B cell (primary cell): ENCODE results near the gene SLC12A4.

Source experiments
- CTCF ChIP-seq: fragments of 200-600 bp; IDR thresholded peaks from one replicate; pipeline ENCODE4 v1.8.0; 2022; ENCODE audit warnings: antibody characterized with exemption, mild to moderate bottlenecking
- EZH2 ChIP-seq: IDR thresholded peaks from 2 replicates; pipeline ENCODE4 v1.6.1; 2012; ENCODE audit warnings: borderline replicate concordance, low read depth, mild to moderate bottlenecking, moderate library complexity, low read length; ENCODE audit not compliant: insufficient read depth, poor library complexity, severe bottlenecking

DNA sequence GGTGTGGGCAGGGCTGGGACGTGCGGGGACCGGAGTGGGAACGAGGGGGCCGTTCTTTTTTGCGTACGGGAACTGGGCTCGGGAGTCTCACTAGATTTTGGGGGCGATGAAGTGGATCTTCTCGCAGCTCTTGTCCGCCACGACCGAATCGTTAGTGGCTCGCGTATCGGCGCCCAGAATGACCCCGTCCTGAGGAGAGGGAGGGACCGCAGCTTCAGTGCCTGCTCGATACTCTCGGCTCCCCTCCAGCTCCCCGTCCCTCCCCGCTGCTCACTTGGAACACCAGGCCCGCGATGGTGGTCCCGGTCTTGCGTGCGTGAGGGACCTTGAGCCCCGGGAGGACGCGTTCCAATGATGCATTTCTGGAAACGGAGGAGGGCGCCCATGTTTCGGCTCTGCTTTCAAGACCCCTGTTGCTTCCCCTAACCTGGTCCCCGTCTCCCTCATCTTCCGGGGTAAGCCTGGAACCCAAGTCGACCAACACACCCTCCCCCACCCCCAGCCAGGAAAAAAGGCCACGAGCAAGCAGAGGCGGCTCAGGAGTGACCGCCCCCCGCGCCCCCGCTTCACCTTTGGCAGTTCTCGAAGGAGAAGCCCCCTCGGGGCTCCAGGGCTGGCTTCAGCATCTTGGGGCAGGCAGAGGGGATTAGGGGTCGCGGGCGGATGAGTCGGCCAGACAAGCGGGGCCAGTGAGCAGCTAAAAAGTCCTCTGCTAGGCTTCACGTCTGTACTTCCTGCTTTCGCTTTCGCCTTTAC is 32.1 kb downstream of the SLC12A4 start, which contains the start of gene PSMB10:
- TF ChIP-seq CTCF: no peak
- TF ChIP-seq EZH2: no peak
